HEK293 (cell line): ENCODE results near the gene SETD1A.

Experiments
- CTCF ChIA-PET: fragments of 350-600 bp; formaldehyde crosslinking; extraction: SDS; loops from one replicate; lab custom pipeline; 2021; ENCODE audit warnings: antibody characterized with exemption; lab: Yijun Ruan, JAX
- POLR2A ChIA-PET: fragments of 300-600 bp; formaldehyde crosslinking; extraction: SDS; loops from one replicate; lab custom pipeline; 2020; ENCODE audit warnings: antibody characterized with exemption, inconsistent platforms; lab: Yijun Ruan, JAX
- H3K27ac ChIP-seq: fragments of 200-500 bp; sonication (Bioruptor generic); 2 replicates; pipeline ENCODE4 v1.5.1; 2014; ENCODE audit warnings: low read depth, low read length, control low read depth, inconsistent platforms; ENCODE audit errors: extremely low read depth
- H3K36me3 ChIP-seq, 2 experiments: fragments of 200-500 bp in 1 of 2; sonication (Bioruptor generic) in 1 of 2; 1 replicate in 1 of 2; 2 replicates in 1 of 2; pipeline ENCODE4 v1.5.1; 2014 to 2017; ENCODE audit warnings: inconsistent platforms in 2 of 2, low read length in 2 of 2; ENCODE audit not compliant: control insufficient read depth in 2 of 2, insufficient read depth in 1 of 2
- H3K4me1 ChIP-seq: fragments of 200-500 bp; sonication (Bioruptor generic); 2 replicates; pipeline ENCODE4 v1.5.1; 2014; ENCODE audit warnings: mild to moderate bottlenecking, low read length, inconsistent platforms; ENCODE audit not compliant: control insufficient read depth, insufficient read depth
- H3K4me3 ChIP-seq: 2 replicates; pipeline ENCODE4 v1.5.1; 2011; ENCODE audit warnings: low read depth, mild to moderate bottlenecking, control low read depth, low read length, moderate library complexity
- H3K9me3 ChIP-seq: fragments of 200-500 bp; sonication (Bioruptor generic); 2 replicates; pipeline ENCODE4 v1.5.1; 2014; ENCODE audit warnings: low read depth, low read length, inconsistent platforms; ENCODE audit not compliant: control insufficient read depth, insufficient read depth
- SCRT2 ChIP-seq: fragments of 450-650 bp; formaldehyde crosslinking; IDR thresholded peaks from 2 replicates; pipeline ENCODE4 v1.5.1; 2016; ENCODE audit warnings: missing biosample characterization, missing genetic modification characterization
- SP7 ChIP-seq: fragments of 450-650 bp; formaldehyde crosslinking; IDR thresholded peaks from 2 replicates; pipeline ENCODE4 v1.5.1; 2016; ENCODE audit warnings: missing biosample characterization, missing genetic modification characterization
- ZEB2 ChIP-seq: fragments of 450-650 bp; formaldehyde crosslinking; IDR thresholded peaks from 2 replicates; pipeline ENCODE4 v1.5.1; 2016; ENCODE audit warnings: missing biosample characterization, missing genetic modification characterization
- ZNF155 ChIP-seq: fragments of 450-650 bp; formaldehyde crosslinking; IDR thresholded peaks from 2 replicates; pipeline ENCODE4 v1.5.1; 2016; ENCODE audit warnings: missing biosample characterization, missing genetic modification characterization
- ZNF157 ChIP-seq: fragments of 450-650 bp; formaldehyde crosslinking; IDR thresholded peaks from 2 replicates; pipeline ENCODE4 v1.5.1; 2016; ENCODE audit warnings: missing biosample characterization, missing genetic modification characterization
- ZNF16 ChIP-seq: fragments of 450-650 bp; formaldehyde crosslinking; IDR thresholded peaks from 2 replicates; pipeline ENCODE4 v1.5.1; 2016; ENCODE audit warnings: low read depth, missing biosample characterization, missing genetic modification characterization
- ZNF221 ChIP-seq: fragments of 450-650 bp; formaldehyde crosslinking; IDR thresholded peaks from 2 replicates; pipeline ENCODE4 v1.5.1; 2017; ENCODE audit warnings: missing biosample characterization, missing genetic modification characterization, borderline replicate concordance
- ZNF223 ChIP-seq: fragments of 450-650 bp; formaldehyde crosslinking; IDR thresholded peaks from 2 replicates; pipeline ENCODE4 v1.5.1; 2016; ENCODE audit warnings: missing biosample characterization, missing genetic modification characterization
- ZNF335 ChIP-seq: fragments of 450-650 bp; formaldehyde crosslinking; conservative IDR thresholded peaks from 2 replicates; pipeline ENCODE4 v1.5.1; 2016; ENCODE audit warnings: missing biosample characterization, missing genetic modification characterization
- ZNF354C ChIP-seq: fragments of 450-650 bp; formaldehyde crosslinking; IDR thresholded peaks from 2 replicates; pipeline ENCODE4 v1.5.1; 2016; ENCODE audit warnings: missing biosample characterization, missing genetic modification characterization, low read depth, borderline replicate concordance
- ZNF423 ChIP-seq: fragments of 450-650 bp; formaldehyde crosslinking; IDR thresholded peaks from 2 replicates; pipeline ENCODE4 v1.5.1; 2016; ENCODE audit warnings: missing biosample characterization, missing genetic modification characterization
- ZNF677 ChIP-seq: fragments of 450-650 bp; IDR thresholded peaks from 2 replicates; pipeline ENCODE4 v1.5.0; 2018; ENCODE audit warnings: missing biosample characterization, mild to moderate bottlenecking, missing genetic modification characterization, moderate library complexity
- ZNF707 ChIP-seq: fragments of 450-650 bp; formaldehyde crosslinking; IDR thresholded peaks from 2 replicates; pipeline ENCODE4 v1.5.1; 2016; ENCODE audit warnings: missing biosample characterization, missing genetic modification characterization
- ZNF777 ChIP-seq: fragments of 450-650 bp; formaldehyde crosslinking; IDR thresholded peaks from 2 replicates; pipeline ENCODE4 v1.5.1; 2017; ENCODE audit warnings: missing biosample characterization, missing genetic modification characterization, borderline replicate concordance
- TF ChIP-seq, protein P1 (sequence below): fragments of 450-650 bp; formaldehyde crosslinking; conservative IDR thresholded peaks from 2 replicates; pipeline ENCODE4 v1.5.1; 2016; ENCODE audit warnings: low read depth, missing biosample characterization, missing genetic modification characterization
- TF ChIP-seq, protein P2 (sequence below): fragments of 450-650 bp; formaldehyde crosslinking; conservative IDR thresholded peaks from 2 replicates; pipeline ENCODE4 v1.5.1; 2016; ENCODE audit warnings: low read depth, missing biosample characterization, missing genetic modification characterization
- TF ChIP-seq, protein P3 (sequence below): fragments of 450-650 bp; formaldehyde crosslinking; IDR thresholded peaks from 2 replicates; pipeline ENCODE4 v1.5.1; 2016; ENCODE audit warnings: missing biosample characterization, missing genetic modification characterization
- TF ChIP-seq, protein P4 (sequence below): fragments of 450-650 bp; formaldehyde crosslinking; IDR thresholded peaks from 2 replicates; pipeline ENCODE4 v1.5.1; 2016; ENCODE audit warnings: missing biosample characterization, missing genetic modification characterization, borderline replicate concordance
- TF ChIP-seq, protein P5 (sequence below): fragments of 450-650 bp; formaldehyde crosslinking; IDR thresholded peaks from 2 replicates; pipeline ENCODE4 v1.5.1; 2017; ENCODE audit warnings: missing biosample characterization, missing genetic modification characterization

The SETD1A gene

DNA sequence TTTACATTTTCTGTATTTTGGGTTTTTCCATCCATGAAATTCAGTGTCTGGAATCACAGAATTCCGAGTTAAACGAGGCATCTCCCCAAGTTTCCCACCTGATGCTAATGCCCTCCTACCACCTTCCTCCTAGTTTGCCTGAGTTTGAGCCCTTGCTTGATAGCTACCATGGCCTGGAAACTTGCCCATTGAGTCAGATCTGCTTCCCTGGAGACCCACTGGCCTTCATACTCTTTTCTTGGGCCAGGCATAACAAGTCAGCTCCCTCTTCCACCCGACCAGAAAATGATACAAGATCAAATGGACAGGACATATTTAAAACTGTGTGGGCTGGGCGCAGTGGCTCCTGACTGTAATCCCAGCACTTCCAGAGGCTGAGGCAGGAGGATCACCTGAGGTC, 10.2 kb downstream of the SETD1A start:
- H3K4me1 ChIP-seq = no peaks in the 10 kb centered on the region
- no peak overlapping the region for H3K4me3 ChIP-seq
- ChIA-PET CTCF (interaction anchor here (1.1 to 1.4 kb wide), 4 partner anchors 14 to 936 kb away, joined by 3 to 8 read pairs (median 4); no protein-coding TSS in a partner anchor), POLR2A (interaction anchor here (0.8 to 2.0 kb wide), 2 partner anchors 15 to 150 kb away, joined by 3 to 4 read pairs; partner anchors contain the start of gene KAT8)
- no peak for TF ChIP-seq ZEB2 (tag by site-specific recombination)
- TF ChIP-seq, protein P1, sequence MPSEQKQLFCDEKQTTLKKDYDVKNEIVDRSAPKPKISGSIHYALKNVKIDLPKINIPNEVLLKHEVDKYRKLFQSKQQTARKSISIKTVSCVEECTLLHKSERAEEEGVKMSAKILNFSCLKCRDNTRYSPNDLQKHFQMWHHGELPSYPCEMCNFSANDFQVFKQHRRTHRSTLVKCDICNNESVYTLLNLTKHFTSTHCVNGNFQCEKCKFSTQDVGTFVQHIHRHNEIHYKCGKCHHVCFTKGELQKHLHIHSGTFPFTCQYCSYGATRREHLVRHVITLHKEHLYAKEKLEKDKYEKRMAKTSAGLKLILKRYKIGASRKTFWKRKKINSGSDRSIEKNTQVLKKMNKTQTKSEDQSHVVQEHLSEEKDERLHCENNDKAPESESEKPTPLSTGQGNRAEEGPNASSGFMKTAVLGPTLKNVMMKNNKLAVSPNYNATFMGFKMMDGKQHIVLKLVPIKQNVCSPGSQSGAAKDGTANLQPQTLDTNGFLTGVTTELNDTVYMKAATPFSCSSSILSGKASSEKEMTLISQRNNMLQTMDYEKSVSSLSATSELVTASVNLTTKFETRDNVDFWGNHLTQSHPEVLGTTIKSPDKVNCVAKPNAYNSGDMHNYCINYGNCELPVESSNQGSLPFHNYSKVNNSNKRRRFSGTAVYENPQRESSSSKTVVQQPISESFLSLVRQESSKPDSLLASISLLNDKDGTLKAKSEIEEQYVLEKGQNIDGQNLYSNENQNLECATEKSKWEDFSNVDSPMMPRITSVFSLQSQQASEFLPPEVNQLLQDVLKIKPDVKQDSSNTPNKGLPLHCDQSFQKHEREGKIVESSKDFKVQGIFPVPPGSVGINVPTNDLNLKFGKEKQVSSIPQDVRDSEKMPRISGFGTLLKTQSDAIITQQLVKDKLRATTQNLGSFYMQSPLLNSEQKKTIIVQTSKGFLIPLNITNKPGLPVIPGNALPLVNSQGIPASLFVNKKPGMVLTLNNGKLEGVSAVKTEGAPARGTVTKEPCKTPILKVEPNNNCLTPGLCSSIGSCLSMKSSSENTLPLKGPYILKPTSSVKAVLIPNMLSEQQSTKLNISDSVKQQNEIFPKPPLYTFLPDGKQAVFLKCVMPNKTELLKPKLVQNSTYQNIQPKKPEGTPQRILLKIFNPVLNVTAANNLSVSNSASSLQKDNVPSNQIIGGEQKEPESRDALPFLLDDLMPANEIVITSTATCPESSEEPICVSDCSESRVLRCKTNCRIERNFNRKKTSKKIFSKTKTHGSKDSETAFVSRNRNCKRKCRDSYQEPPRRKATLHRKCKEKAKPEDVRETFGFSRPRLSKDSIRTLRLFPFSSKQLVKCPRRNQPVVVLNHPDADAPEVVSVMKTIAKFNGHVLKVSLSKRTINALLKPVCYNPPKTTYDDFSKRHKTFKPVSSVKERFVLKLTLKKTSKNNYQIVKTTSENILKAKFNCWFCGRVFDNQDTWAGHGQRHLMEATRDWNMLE (tag by site-specific recombination) = no peak
- no peak for TF ChIP-seq ZNF221 (tag by site-specific recombination)
- TF ChIP-seq, protein P2, sequence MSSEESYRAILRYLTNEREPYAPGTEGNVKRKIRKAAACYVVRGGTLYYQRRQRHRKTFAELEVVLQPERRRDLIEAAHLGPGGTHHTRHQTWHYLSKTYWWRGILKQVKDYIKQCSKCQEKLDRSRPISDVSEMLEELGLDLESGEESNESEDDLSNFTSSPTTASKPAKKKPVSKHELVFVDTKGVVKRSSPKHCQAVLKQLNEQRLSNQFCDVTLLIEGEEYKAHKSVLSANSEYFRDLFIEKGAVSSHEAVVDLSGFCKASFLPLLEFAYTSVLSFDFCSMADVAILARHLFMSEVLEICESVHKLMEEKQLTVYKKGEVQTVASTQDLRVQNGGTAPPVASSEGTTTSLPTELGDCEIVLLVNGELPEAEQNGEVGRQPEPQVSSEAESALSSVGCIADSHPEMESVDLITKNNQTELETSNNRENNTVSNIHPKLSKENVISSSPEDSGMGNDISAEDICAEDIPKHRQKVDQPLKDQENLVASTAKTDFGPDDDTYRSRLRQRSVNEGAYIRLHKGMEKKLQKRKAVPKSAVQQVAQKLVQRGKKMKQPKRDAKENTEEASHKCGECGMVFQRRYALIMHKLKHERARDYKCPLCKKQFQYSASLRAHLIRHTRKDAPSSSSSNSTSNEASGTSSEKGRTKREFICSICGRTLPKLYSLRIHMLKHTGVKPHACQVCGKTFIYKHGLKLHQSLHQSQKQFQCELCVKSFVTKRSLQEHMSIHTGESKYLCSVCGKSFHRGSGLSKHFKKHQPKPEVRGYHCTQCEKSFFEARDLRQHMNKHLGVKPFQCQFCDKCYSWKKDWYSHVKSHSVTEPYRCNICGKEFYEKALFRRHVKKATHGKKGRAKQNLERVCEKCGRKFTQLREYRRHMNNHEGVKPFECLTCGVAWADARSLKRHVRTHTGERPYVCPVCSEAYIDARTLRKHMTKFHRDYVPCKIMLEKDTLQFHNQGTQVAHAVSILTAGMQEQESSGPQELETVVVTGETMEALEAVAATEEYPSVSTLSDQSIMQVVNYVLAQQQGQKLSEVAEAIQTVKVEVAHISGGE (tag by site-specific recombination) = no peak
- no peak for TF ChIP-seq ZNF777 (tag by site-specific recombination)
- TF ChIP-seq, protein P3, sequence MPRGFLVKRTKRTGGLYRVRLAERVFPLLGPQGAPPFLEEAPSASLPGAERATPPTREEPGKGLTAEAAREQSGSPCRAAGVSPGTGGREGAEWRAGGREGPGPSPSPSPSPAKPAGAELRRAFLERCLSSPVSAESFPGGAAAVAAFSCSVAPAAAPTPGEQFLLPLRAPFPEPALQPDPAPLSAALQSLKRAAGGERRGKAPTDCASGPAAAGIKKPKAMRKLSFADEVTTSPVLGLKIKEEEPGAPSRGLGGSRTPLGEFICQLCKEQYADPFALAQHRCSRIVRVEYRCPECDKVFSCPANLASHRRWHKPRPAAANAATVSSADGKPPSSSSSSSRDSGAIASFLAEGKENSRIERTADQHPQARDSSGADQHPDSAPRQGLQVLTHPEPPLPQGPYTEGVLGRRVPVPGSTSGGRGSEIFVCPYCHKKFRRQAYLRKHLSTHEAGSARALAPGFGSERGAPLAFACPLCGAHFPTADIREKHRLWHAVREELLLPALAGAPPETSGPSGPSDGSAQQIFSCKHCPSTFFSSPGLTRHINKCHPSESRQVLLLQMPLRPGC (tag by site-specific recombination) = no peak
- no peak for TF ChIP-seq SCRT2 (tag by site-specific recombination)
- no peak for TF ChIP-seq ZNF707 (tag by site-specific recombination)
- TF ChIP-seq, protein P4, sequence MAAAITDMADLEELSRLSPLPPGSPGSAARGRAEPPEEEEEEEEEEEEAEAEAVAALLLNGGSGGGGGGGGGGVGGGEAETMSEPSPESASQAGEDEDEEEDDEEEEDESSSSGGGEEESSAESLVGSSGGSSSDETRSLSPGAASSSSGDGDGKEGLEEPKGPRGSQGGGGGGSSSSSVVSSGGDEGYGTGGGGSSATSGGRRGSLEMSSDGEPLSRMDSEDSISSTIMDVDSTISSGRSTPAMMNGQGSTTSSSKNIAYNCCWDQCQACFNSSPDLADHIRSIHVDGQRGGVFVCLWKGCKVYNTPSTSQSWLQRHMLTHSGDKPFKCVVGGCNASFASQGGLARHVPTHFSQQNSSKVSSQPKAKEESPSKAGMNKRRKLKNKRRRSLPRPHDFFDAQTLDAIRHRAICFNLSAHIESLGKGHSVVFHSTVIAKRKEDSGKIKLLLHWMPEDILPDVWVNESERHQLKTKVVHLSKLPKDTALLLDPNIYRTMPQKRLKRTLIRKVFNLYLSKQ (tag by site-specific recombination) = no peak
- TF ChIP-seq, protein P5, sequence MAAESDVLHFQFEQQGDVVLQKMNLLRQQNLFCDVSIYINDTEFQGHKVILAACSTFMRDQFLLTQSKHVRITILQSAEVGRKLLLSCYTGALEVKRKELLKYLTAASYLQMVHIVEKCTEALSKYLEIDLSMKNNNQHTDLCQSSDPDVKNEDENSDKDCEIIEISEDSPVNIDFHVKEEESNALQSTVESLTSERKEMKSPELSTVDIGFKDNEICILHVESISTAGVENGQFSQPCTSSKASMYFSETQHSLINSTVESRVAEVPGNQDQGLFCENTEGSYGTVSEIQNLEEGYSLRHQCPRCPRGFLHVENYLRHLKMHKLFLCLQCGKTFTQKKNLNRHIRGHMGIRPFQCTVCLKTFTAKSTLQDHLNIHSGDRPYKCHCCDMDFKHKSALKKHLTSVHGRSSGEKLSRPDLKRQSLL (tag by site-specific recombination) = no peak
- no peak for TF ChIP-seq ZNF423 (tag by site-specific recombination)
- no peak for TF ChIP-seq ZNF335 (tag by site-specific recombination)
- TF ChIP-seq SP7 (tag by site-specific recombination) = no peak
- TF ChIP-seq ZNF155 (tag by site-specific recombination) = no peak
- no peak for TF ChIP-seq ZNF354C
- no peak for TF ChIP-seq ZNF677 (tag by site-specific recombination)
- no peak for TF ChIP-seq ZNF16 (tag by site-specific recombination)
- TF ChIP-seq ZNF223 (tag by site-specific recombination) = no peak
- no peak for TF ChIP-seq ZNF157 (tag by site-specific recombination)
- no peak overlapping the region for H3K27ac ChIP-seq
- H3K9me3 ChIP-seq = no peaks in the 10 kb centered on the region
- H3K36me3 ChIP-seq = peaks cover 63 to 92% of the 10 kb centered on the region in 2 experiments
